Superior temporal gyrus (tissue), 1 donor: ENCODE measurements around the gene CNTN4.

Source experiments
- DNase-seq: peaks from one replicate; pipeline ENCODE4 v3.0.0-alpha.2; 2016; ENCODE audit errors: extremely low spot score

The CNTN4 gene

DNA sequence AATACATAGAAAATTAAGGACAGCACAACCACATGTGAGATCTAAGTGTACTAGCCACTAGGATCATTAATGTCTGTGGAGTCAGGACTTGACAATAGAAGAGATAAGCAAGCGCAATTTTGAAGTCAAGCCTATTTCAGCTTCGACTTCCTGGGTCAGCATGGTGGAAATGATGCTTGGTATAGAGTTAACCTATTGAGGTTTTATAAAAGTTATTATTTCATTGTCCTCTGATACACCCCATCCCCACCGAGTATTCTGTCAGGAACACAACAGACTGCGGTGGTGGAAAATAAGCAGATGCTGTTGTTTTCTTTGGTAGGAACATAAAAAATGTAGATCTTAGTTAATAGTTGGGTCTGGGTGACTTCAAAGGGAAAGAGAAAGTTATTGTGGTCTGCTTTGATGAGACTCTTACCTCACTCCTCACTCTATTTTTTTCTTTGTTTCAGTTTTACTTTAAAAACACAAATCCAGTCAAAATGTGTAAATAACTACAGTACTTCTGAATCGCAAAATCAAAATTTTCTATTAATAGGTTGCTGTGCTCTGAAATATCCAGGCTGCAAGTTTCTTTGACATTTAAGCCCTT is 929.4 kb downstream of the CNTN4 start:
- no peak for DNase-seq

- DNase-seq, result no peak
Observed at GRCh38 chr3:3031326-3031725, 932.7 kb downstream of the CNTN4 start.

DNA sequence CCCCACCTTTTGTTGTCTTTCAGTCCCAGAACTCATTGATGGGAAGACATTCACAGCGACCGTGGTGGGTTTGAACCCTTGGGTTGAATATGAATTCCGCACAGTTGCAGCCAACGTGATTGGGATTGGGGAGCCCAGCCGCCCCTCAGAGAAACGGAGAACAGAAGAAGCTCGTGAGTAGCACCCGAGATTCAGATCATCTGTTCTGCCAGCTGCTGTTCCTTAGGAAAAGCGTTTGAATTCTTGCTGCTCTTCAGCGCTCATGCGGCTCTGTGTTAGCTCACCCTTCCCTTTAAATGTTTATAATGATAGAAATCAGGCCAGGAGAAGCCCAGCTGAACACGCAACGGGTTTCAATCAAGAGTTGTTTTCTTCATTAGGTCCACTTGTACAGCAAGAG is 938.5 kb downstream of the CNTN4 start:
- DNase-seq, result no peak

DNA sequence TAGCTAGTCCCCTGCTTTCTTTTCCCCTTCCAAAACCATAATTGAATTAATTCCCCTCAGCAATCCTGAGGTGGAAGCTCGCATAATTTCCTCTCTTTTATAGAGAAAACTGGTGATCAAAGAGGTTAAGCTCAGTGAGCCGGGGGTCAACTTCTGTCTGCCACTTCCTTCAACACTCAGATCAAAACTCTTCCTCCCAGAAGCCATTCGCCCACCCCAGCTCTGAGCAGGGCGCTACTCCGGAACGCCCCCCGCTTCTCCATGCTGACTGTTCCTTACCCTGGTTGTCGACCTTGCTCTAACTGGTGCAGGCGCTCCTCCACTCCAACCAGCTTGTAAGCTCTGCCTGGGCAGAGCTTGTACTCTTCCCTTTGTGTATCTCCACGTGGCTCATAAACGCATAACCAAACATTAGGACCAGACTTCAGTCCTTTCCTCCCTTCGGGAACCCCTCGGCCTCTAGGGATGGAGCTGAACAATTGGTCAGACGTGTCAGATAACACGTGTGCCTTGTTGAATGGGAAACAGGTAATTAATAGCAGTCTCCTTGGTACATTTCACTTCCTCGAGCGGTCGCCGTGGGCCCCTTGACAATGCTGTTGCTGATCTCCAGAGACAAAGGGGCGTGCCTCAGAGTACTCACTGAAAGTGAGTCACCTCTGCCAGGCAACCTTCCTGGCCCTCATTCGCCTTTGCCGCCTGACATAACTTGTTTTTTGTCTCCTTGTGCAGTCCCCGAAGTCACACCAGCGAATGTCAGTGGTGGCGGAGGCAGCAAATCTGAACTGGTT is 939.7 kb downstream of the CNTN4 start:
- no peak for DNase-seq

DNA sequence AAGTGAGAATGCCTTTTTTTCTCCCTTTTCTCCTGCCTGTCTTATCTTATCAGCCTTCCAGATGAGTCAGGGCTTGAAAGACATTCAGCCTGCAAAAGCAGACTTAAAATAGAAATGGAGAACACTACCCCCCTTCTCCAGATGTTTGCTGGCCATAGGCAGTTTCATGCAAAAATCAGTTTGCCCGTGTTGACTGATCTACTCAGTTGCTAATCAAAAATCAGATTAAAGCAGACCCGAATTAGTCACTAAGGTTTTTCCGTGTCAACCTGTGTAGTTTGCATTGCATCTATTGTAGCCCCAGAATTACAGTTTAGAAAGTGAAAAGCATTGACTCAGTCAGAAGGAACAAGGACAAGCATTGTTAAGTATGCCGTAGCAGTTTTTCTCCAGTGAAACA is 955.3 kb downstream of the CNTN4 start:
- peak; percentile 70 for DNase-seq

DNA sequence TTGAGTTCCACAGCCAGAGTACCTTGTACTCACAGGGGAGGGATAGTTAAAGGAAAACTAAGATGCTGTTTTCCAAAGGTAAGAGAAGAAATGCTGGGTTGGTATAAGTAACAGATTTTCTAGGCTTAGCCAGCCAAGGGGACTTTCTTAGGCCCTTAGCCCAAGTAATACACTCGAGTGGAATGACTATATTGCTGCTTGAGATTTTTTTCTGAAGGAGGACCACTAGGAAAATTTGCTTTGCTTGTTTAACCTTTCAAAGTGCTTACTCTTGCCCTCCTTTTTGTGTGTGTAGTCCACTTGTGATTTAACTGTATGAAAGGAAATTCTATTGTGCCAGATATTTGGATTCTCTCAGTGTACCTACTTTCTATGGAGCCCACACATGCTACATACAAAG is 961.0 kb downstream of the CNTN4 start:
- DNase-seq, result no peak

DNA sequence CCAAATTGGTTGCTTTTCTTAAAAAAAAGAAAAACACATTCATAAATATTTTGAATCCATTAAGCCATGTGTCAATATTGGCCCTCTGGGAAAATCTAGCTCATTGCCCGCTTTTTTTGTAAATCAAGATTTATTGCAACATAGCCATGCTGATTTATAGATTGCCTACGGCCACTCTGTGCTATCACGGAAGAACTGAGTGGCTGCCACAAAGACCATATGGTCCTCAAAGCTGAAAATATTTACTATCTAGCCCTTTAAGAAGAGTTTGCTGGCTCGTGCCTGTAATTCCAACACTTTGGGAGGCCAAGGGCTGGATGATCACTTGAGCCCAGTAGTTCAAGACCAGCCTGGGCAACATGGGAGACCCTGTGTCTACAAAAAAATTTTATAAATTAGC is 965.6 kb downstream of the CNTN4 start:
- DNase-seq, result no peak

DNA sequence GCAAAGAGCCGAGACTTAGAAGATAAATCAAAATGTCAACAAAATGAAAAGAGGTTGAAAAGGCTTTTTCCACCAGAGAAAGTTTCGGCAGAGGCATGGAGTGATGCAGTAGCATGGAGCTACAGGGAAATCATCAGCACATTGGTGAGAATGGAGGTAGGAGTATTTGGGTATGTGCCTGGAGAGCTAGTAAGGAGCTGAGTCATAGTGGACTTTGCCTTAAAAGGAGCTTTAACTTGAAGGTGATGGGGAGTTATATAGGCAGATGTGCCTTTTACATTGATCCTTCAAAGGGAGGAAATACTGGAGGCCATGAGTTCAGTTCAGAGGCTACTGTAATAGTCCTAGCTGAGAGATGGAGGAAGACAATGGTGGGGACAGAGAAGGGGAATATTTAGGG is 967.2 kb downstream of the CNTN4 start:
- peak; percentile 22 for DNase-seq

GRCh38 chr3:3066378-3066777 is 967.7 kb downstream of the CNTN4 start:
- DNase-seq, result no peak

GRCh38 chr3:3066910-3067309 is 968.2 kb downstream of the CNTN4 start:
- no peak for DNase-seq

- no peak for DNase-seq
Observed at GRCh38 chr3:3068358-3068881, 969.8 kb downstream of the CNTN4 start.

DNA sequence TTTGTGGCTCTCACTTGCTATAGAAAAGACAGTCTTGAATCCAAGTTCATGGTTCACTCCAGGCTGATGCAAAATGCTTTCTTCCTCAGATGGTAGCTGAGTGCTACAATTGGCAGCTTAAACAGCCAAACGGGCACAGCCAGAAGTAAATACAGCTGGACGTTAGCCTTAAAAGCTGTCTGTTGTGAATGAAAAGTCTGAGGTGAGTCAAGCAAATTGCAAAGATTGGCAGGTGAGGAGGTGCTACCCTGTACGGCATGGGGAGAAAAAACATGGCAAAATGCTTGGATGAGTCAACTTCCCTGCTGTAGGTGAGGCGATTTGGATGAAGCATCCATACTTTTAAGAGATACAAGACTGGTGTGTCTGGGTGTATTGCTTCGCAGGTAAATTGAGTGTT is 971.1 kb downstream of the CNTN4 start:
- DNase-seq, result no peak

DNA sequence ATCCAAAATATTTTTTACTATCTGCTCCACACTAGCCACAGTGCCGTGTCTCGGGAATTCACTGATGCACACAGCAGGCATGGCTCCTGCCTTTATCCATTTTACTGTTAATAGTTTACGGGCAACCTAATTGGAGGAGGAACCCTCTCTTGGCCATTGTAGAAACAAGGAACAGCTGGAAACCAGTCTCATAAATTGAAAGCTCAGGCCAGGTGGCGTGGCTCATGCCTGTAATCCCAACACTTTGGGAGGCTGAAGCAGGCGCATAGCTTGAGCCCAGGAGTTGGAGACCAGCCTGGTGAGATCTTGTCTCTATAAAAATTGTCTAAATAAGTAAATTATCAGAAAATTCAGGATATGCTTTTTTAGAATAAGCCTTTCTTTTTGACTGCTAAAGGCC is 972.5 kb downstream of the CNTN4 start:
- DNase-seq, result no peak

GRCh38 chr3:3074551-3075257 is 976.0 kb downstream of the CNTN4 start:
- DNase-seq, result no peak

DNA sequence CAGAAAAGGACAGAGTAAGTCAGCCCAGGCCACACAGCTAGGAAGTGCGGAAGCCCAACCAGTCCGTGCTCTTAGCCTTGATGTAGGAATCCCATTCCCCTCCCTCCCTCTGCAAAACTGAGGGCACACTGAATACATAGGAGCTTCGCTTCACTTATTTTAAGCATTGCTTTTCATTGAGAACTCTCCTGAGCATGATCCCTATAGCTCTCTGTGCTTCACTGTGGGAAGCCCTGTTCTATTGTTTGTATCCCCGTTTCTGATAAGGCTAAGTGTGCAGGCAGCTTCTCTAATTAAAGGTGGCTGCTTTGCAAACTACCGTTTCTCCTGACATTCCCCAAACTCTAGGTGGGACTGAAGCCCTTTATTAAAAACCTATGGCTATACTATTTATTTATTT is 981.6 kb downstream of the CNTN4 start:
- DNase-seq, result no peak

DNA sequence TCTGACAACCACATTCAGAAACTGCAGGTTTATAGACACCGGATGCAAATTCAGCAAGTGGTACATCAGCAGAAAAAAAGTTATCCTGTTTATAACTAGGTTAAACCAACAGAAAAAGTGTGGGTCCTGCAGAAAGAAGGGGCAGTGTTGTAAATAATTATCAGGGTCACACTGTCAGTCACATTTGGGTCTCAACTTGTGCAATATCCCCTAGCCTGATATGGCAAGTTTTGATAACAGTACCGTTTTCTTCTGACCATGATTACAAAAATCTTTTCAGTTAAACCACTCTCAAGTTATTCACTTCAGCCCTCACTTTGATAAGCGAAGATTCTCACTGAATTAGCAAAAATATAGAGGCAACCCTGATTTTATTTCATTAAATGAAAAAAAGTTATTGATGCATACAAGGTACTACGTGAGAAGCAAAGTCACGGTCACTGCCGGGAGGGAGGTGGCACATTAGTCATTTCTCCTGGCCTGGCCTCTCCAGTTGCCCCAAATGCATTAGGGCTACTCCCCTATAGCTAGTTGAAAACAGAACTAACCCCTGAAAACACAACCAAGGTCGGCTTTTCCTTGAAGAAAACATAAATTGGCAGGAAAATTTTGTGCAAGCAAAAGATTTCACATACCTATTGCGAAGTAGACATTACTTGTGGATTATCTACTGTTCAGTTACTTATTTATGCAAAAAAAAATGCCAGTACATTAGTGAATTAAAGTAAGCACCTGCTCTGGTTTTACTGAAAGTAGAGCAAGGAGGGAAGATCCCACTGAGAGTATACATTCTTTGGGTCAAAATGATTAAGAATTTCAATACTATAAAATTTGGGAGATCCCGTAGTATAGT is 982.9 kb downstream of the CNTN4 start:
- DNase-seq, result no peak

DNA sequence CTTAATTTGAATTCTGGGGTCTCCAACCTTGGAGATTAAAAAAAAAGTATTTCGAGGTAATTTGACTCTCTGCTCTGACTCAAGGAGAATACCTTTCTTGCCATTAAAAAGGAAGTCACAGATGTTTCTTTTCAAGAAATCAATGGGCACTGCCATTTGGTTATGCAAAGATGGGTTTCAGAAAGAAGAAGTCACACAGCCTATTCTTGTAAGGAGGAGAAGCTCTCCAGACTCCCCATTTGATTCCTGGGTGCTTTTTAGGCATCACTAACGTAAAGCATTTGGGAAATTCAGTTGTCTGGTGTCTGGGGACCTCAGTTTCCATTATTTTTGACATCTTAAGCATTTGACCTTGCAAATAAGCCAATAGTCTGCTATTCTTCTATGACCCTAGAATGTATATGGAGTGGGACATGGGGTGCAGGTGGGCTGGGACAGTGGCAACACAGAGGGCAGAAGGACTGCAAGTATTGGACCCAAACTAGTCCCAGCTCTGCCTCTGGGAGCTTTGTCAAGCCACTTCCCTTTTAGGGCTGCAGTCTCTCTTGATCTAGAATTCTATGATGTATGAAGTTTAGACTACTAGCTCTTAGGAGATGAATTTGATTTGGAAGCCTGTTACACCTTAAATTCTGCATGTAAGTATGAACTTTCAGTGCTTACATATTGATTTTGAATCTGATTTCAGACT is 983.7 kb downstream of the CNTN4 start:
- no peak for DNase-seq

GRCh38 chr3:3084890-3085289 is 986.2 kb downstream of the CNTN4 start:
- no peak for DNase-seq

- no peak for DNase-seq
Observed at GRCh38 chr3:3085782-3086181, 987.1 kb downstream of the CNTN4 start.

DNA sequence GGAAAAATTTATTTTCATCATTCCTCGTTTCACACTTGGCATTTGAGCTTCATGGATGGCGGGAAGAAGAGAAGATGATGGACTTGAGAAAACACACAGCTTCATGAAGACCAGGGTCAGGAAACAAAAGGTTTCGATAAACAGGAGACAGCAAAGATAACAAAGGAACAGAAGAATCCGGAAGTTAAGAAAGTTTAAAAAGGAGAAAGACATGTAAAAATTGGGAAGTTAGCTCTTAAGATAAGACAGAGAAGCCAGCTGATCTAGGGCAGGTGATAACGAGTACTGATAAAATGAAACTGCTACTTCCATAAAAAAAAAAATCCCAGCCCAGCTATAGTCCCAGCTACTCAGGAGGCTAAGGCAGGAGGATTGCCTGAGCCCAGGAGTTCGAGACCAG is 987.6 kb downstream of the CNTN4 start:
- DNase-seq, result no peak

DNA sequence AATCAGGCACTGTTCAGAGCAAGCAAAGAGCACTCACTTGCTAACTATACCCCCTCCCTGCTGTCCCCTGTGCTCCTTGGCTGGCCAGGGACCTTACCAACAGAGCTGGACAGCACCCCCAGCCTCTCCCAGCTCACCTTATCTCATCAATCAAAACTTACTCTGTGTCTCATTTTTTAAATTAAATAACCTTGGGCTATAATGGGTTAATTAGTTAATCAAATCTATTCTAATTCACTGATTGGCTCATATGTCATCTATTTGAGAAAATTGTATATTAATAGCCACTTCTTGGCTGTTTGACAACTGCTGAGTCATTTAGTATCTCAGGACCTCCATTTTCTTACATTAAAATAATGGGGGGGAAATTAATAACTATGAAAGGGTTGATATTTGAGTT is 988.6 kb downstream of the CNTN4 start:
- no peak for DNase-seq
